ENCODE results near the gene TCHP.
A peak's percentile ranks its signal among the peaks of the same experiment; 100 is the strongest.
"Not testable (repeated sequence)": the region's sequence is repeated elsewhere in the genome, so short reads cannot be mapped to it uniquely, and the experiment has no call there.

The TCHP gene, protein sequence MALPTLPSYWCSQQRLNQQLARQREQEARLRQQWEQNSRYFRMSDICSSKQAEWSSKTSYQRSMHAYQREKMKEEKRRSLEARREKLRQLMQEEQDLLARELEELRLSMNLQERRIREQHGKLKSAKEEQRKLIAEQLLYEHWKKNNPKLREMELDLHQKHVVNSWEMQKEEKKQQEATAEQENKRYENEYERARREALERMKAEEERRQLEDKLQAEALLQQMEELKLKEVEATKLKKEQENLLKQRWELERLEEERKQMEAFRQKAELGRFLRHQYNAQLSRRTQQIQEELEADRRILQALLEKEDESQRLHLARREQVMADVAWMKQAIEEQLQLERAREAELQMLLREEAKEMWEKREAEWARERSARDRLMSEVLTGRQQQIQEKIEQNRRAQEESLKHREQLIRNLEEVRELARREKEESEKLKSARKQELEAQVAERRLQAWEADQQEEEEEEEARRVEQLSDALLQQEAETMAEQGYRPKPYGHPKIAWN
- total RNA-seq, result 37.2 to 51.6 (median 37.8) reads per million in 3 experiments

DNA sequence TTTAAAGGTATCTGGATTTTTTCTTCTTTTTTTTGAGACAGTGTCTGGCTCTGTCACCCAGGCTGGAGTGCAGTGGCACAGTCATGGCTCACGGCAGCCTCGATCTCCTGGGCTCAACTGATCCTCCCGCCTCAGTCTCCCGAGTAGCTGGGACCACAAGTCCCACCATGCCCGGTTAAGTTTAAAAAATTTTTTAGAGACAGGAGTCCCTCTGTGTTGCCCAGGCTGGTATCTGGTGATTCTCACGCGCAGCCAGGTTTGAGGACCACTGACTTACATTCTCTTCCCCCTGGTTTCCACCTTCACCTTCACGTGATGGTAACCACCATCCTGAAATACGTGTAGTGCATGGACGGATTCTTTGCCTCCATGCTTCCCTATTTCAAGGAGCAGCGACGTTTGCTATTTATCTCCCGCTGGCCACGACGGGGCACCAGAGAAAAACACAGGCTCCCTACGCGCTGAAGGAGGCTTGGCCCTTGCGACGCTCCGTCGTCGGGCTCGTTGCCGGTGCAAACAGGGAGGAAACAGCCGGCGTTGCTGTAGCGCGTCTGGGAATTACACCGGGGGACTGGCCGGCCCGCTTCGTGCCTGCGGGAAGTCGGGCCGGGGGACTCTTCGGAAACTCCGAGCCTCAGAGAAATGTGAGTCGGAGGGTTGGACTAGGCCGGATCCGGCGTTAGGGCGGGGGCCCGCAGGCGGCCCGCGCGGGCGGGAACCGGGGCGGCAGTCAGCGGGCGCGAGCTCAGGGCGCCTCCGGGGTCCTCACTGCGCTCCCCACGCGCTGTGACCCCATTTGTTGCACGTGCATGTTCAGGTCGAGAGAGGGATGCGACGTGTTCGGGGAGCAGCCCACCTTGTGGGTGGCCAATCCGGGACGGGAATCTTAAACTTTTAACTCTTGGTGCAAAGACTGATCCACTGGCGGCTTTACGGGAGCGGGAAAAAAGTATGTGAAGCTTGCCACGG, at the start of gene TCHP:
TSS of gene TCHP (plus strand) at position 492 of the 969 bp plus-strand sequence. CDS start 2,753 bp downstream, outside the sequence.
- peak; percentile 78 for DNase-seq

DNA sequence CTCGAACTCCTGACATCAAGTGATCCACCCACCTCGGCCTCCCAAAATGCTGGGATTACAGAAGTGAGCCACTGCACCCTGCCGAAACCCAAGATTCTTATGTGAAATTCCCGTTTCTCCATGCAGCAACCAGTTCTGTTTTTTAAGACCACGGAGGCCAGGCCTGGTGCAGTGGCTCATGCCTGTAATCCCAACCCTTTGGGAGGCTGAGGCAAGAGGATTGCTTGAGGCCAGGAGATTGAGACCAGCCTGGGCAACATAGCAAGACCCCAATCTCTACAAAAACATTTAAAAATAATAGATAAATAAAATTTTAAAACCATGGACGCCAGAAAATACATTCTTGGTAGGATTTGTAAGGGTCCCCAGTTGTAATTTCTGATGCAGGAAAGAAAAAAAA, 49.6 kb upstream of the TCHP start:
- not testable (repeated sequence) for DNase-seq

DNA sequence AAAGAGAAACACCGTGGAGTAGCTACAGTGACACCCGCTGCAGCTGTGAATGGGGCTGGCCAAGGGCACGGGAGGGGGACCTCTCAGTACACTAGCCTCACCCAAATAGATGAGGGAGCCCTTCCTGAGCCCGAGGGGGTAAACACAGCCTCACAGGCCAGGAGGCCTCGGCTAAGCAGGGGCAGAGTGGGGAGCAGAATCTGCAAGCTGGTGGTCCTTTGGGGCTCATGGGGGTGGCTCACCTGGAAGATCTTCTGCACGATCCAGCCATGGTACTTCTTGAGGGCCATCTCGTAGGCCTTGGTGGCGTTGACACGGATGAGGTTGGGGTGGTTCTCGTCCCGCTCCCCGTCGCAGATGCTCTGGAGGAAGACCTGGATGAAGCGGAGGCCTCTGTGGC, 44.7 kb upstream of the TCHP start:
- no peak for DNase-seq

DNA sequence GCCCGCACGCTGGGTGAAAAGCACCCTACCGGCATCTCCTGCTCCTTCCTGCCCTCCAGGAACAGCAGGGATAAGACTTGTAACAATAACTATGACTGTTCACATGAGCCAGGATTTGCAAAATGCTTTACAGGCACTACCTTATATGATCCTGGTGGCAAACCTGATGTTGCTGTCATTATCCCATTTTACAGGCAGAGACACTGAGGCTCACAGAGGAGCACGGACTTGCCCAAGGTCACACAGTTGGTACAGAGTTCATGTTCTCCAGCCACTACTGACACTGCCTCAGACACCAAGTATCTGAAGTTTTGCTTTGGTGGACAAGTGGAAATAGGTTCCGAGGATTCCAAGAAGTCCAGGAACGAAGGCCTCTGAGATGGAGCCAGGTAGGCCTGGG, 42.4 kb upstream of the TCHP start:
- no peak for DNase-seq

DNA sequence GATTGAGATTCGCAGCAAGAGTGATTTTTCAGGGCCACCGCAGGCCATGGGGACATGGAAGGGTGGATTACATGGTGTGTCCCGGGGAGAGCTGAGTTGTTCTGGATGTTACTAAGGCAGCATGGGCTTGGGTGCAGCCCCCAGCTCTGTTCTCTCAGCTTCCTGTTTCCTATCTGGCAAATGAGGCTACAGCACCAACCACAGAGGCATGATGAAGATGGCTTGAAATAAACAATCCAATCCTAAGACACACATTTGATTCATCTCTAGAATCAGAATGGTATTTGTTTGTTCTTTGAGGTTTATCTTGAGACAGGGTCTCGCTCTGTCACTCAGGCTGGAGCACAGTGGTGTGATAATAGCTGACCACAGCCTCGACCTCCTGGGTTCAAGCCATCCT, 41.3 kb upstream of the TCHP start:
- no peak for DNase-seq

DNA sequence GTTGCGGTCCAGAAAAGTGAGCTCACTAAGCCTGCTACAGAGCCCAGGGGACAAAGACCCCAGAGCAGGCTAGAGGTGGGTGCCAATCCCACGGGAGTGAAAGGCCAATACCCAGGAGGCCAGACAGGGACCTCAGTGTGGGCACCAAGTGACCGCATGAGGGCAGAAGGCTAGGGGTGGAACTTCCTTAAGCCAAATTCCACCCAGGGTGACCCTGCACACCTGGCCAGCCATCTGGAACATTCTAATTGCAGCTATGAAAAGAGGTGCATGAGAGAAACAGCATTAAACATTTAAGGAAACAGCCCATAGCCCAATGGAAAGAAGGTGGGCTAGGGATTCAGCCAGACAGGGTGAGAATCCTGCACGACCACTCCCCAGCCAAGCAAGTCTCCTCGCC, 39.1 kb upstream of the TCHP start:
- no peak for DNase-seq

DNA sequence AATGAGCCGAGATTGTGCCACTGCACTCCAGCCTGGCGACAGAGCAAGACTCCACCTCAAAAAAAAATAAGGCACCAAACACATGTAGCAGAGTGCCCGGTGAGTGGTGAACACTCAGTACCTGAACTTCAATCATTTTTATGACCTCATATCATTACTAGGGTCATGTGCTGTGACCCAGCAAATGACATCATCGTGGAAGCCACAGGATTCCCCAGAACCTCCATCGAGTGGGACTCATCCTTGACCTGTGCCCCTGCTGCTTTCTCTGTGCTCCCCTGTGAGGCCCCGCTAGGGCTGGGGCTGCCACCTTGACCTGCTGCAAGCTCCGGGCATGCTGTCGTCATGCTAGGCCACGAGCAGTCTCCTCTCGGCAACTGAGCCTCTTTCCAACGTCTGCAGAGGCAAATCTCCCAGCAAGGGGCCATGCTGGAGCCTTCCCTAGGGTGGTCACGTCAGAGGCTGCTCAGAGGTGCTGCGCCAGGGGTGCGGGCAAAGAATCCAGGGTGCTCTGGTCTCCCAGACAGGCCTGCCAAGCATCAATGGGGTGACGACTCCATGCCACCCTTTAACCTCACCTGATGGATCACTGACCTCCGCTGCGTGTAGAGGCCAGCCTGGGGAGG, 38.3 kb upstream of the TCHP start:
- DNase-seq, result no peak

DNA sequence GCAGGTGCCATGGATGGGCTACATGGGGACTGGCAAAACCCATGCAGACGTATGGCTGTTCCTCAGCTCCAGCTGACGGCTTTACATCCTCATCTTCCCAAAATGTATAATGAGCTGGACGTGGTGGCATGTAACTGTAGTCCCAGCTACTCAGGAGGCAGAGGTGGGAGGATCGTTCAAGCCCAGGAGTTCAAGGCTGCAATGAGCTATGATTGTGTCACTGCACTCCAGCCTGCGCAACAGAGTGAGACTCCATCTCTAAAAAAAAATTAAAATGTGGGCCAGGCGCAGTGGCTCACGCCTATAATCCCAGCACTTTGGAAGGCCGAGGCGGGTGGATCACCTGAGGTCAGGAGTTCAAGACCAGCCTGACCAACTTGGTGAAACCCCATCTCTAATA, 37.6 kb upstream of the TCHP start:
- DNase-seq, result not testable (repeated sequence)

DNA sequence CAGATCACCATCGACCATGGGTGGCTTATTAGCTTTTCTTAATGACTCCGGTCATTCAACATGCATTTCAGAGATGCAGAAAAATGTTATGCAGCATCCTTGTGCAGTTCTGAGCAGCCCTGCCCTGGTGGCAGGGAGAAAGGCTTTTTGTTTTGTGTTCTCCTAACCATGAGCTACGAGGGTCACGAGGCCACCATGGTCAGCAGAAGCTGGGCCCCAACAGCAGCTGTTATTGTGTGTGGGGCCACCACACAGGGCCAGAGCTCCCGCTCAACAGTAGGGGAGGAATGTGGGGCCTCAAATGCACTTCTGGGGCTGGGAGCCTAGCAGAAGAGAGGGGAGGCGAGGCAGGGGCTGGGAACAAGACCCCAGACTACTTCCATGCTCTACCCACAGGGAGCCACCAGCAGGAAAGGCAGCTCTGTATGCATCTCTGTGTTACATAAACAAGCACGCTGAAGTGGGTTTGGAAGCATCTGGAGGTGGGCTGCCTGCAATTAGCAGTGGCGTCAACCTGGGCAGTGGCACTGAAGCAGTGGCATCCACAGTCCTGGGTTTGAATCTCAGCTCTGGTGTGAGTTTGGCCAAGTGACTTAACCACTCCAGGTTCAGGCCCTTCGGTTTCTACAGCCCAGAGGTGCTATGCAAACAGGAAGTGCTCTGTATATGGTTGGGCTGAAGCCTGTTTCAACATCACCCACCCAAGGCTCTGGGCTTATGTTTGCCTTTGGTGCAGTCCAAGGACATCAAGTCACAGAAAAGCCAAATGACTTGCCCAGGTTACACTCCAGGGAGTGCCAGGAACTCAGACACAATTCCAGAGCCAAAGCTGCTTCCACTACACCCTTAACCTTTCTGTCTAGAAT, 36.0 kb upstream of the TCHP start:
- DNase-seq, result no peak

DNA sequence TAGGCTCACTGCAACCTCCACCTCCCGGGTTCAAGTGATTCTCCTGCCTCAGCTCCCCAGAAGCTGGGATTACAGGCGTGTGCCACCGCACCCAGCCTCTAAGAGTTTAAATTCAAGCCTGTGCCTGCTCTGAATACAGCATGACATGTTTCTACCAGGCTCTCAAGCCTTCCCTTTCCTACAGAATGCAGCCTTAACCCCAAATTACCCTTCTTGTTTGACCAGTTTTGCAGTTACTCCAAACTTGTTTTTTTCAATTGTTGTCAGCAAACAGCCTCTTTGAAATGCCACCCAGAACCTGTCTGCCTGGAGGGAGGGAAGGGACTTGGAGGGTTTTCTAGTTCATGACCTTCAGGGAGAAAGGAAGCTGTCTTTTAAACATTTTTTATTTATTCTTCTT, 35.2 kb upstream of the TCHP start:
- DNase-seq, result no peak

DNA sequence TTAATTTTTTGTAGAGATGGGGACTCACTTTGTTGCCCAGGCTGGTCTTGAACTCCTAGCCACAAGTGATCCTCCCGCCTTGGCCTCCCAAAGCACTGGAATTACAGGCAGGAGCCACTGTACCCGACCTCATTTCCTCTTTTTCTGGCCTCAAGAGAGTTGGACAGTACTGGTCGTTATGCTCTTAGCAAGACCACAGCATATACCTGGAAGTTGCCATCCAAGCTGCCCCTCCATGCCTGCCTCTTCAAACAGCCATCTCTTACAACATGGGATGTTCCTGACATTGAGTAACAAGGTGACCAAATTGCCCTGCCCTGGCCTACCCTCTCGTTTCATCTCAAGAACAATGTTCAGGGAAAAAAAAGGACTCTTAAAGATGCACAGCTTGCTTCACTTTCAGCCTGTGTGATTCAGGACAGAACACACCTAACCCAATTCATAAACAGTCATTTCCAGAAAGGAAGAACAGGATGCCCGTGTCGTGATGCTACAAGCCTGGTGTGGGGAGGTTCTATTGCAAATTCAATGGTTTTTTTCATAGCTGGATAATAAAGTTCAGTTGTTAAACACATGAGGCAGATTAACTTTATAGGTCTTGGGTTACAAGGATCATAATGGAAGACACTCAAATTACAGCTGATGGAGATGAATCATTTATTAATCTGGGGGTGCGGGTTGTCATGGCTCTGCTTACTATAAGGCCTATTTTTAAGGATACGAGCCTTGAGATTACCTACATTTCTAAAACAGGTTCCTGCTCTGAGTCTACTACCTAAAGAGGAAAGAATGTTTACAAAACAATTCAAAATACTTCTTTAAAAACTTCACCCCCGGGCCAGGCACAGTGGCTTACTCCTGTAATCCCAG, 31.7 kb upstream of the TCHP start:
- no peak for DNase-seq

DNA sequence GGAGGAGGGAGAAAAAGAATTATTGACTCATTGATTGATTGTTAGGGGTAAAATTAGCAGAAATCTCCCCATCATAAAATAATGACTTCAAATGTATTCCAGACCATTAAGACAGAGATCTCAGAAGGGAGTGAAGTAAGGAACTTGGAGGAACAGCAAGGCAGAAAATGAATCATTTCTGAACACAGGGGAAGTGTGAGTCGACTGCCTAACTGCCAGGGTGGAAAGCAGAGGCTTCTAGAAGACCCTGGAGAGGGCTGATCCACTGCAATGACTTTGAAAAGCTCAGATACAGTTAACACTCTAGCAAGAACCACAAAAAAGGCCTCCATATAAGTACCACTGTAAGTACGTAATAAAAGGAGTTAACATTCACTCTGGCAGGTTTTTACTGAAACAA, 29.4 kb upstream of the TCHP start:
- DNase-seq, result no peak

DNA sequence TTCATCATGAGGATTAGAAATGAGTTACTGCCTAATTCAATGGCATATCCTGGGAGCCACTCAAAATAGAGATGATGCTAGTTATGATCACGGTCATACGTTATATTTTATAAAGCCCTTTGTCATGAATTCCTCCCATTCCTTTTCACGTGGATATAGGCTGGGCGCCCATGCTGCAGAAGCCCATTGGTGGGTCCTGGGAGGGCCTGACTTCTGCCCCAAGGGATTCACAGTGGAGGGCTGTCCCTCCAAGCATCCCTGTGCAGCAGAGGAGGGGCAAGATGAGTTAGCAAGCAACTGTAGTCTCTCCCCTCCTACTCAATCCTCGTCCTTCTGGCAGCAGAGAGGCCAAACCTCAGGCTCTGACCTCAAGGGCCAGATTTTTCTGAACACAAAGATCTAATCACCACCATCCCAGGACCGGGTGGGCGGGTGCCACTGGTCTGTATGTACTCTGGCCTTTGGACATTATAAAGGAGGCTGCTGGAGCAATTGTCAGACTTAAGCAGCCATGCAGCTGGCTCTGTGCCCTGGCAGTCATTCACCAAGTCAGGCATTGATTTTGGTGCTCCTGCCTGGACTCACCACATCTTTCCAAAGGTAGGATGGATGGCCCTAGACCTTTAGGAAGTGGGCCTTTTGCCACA, 28.3 kb upstream of the TCHP start:
- DNase-seq, result no peak

DNA sequence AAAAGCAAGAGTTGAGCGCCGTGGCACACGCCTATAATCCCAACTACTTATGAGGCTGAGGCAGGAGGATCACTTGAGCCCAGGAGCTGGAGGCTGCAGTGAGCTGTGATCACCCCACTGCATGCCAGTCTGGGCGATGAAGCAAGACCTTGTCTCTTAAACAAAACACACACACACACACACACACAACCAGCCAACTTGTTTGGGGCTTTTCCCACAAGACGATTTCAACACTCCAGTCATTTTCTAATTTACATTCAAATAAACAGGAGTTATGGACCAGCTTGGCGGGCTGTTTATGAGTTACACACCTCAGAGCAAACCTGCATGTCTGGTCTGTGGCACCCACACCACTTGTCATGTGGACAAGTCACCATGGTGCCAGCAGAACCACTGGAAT, 26.4 kb upstream of the TCHP start:
- no peak for DNase-seq

DNA sequence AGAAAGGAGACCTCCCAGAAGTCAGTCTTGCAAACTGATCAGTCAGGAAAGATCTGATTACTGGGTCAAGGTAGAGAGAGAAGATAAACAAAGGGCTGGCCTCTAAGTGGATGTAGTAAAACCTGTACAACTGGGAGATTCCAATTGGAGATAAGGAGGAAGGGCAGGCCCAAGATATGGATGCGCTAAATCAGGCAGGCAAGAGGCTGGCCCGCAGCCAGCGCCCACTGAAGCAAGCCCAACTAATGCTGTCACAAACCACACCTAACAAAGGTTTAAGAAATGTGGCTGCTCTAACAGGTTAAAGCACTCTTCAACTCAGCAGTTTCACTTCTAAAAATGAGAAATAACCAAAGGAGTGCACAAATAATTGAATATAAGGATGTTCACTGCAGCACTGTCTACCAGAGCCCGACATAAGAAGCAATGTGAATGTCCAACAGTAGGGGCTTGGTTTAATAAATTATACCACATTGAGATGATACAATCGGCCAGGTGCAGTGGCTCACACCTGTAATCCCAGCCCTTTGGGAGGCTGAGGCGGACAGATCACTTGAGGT, 24.4 kb upstream of the TCHP start:
- DNase-seq, result no peak

DNA sequence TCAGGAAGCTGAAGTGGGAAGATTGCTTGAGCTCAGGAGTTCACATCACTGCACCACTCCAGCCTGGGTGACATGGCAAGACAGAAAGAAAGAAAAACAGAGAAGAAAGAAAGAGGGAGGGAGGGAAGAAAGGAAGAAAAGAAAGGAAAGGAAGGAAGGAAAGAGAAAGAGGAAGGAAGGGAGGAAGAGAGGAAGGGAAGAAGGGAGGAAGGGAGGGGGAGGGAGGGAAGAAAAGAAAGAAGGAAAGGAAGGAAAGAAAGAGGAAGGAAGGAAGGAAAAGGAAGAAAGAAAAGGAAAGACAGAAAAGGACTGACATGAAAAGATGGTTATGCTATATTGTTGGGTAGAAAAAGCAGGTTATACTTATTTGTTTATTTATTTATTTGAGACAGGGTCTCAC, 23.7 kb upstream of the TCHP start:
- DNase-seq, result no peak

DNA sequence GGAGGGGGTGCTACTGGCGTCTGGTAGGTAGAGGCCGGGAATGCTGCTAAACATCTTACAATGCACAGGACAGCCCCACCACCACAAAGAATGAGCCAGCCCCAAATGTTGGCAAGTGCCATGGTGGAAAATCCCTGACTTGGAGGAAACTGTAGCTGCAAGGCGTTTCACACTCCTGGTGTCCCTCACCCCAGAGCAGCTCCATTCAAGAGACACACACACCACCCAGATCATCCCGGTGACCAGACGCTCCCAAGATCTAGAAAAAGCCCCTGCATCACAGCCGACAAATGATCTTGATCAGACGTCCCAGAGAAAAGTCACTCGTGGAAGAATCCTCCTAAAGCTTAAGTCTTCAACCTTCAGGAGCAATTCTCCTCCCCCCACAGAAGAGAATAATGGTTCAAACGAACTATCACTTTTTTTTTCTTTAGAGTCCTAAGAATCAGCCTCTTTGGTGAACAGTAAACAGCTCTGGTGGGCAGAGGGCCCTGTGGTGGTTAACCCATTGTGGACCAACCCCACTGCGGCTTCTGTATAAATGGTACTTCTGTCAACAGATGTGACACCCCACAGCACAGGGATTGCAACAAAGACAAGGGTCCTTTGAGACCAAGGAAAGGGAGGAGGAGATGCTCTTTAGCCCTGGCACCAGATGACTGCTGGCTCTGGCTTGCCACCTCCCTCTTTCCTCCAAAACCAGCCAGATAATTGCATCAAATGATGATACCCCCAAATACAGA, 22.4 kb upstream of the TCHP start:
- DNase-seq, result no peak

DNA sequence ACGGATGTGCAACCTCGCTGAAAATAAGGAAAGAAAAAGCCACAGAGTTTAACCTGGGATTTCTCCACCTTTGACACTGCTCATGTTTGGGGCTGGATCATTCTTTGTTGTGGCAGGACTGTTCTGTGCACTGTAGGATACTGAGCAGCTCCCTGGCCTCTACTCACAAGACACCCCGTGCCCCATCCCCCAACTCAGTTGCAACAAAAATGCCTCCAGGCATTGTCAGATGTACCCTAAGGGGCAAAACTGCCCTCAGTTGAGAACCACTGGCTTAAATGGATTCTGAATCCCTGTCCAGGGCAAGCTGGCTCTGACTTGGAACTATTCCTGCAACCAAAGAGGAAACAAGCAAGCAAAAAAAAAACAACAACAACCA, 21.8 kb upstream of the TCHP start:
- no peak for DNase-seq

DNA sequence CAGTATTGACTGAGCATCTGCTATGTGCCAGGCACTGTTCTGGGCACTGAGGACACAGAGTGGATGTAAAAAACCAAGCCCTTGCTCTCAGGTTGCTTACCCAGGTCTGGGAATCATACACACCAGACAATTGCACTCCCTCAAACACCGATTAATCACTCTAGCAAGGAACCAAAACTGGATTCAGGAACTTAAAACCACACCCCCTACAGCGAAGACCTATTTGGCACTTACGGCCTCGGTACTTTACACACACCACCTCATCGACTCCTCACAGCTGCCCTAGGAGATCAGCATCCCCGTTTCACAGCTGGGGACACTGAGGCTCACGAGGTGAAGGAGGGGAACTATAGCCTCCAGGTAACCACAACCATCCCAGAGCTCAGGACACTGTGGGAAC, 21.3 kb upstream of the TCHP start:
- DNase-seq, result no peak
